PFSK-1 (cell line): ENCODE results near the gene NFKB1.

Experiments
- FOXP2 ChIP-seq: optimal IDR thresholded peaks from 2 replicates; pipeline ENCODE3; 2011; ENCODE audit warnings: borderline replicate concordance, control low read depth, inconsistent platforms; ENCODE audit not compliant: insufficient read depth; ENCODE audit errors: extremely low read length, extremely low read depth
- POLR2AphosphoS5 ChIP-seq: IDR thresholded peaks from 2 replicates; pipeline ENCODE4 v1.6.1; 2012; ENCODE audit warnings: low read depth, mild to moderate bottlenecking, control low read depth, low read length, moderate library complexity
- SIN3A ChIP-seq: IDR thresholded peaks from 2 replicates; pipeline ENCODE4 v1.6.1; 2012; ENCODE audit warnings: mild to moderate bottlenecking, low read length, moderate library complexity, borderline replicate concordance; ENCODE audit not compliant: insufficient read depth
- TAF1 ChIP-seq: IDR thresholded peaks from 2 replicates; pipeline ENCODE4 v1.6.1; 2012; ENCODE audit warnings: low read length, control low read depth, borderline replicate concordance; ENCODE audit not compliant: insufficient read depth
- TF ChIP-seq, protein P1 (sequence below), 2 experiments: IDR thresholded peaks; 2 replicates each; pipeline versions ENCODE4 v1.6.1 to v1.8.0; 2011 to 2012; ENCODE audit warnings: low read depth in 2 of 2, low read length in 2 of 2, control low read depth in 1 of 2, inconsistent platforms in 1 of 2, mild to moderate bottlenecking in 1 of 2, moderate library complexity in 1 of 2; ENCODE audit not compliant: insufficient read depth in 1 of 2

NFKB1 gene

DNA sequence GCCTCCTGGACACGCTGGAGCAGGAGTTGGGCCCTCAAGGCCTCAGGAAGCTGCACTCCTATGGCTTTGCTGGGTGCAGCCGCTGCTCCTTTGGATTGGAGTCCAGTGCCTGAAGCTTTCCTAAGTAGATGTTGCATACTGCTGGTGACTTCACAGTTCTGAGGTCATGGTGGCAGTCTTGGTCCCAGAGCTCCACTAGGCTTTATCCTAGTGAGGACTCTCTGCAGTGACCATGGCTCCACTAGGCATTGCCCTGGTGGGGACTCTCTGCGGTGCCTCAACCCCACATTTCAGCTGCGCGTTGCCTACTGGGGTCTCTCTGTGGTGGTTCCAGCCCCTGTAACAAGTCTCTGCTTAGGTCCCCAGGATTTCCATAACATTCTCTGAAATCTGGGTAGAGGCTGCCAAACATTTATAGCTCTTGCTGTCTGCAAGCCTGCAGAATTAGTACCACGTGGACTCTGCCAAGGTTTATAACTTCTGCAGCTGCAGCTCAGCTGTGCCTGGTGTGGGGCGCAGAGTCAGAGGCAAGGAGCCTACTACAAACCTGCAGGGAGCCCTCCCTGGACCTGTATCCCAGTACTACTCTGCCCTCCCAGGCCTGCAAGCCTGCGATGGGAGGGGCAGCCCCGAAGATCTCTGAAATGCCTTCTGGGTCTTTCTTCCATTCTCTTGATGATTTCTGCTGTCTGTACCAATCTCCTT, 46.0 kb upstream of the NFKB1 start:
- TF ChIP-seq TAF1 (no peak), POLR2AphosphoS5 (no peak), FOXP2 (no peak), SIN3A (no peak)
- TF ChIP-seq, protein P1, sequence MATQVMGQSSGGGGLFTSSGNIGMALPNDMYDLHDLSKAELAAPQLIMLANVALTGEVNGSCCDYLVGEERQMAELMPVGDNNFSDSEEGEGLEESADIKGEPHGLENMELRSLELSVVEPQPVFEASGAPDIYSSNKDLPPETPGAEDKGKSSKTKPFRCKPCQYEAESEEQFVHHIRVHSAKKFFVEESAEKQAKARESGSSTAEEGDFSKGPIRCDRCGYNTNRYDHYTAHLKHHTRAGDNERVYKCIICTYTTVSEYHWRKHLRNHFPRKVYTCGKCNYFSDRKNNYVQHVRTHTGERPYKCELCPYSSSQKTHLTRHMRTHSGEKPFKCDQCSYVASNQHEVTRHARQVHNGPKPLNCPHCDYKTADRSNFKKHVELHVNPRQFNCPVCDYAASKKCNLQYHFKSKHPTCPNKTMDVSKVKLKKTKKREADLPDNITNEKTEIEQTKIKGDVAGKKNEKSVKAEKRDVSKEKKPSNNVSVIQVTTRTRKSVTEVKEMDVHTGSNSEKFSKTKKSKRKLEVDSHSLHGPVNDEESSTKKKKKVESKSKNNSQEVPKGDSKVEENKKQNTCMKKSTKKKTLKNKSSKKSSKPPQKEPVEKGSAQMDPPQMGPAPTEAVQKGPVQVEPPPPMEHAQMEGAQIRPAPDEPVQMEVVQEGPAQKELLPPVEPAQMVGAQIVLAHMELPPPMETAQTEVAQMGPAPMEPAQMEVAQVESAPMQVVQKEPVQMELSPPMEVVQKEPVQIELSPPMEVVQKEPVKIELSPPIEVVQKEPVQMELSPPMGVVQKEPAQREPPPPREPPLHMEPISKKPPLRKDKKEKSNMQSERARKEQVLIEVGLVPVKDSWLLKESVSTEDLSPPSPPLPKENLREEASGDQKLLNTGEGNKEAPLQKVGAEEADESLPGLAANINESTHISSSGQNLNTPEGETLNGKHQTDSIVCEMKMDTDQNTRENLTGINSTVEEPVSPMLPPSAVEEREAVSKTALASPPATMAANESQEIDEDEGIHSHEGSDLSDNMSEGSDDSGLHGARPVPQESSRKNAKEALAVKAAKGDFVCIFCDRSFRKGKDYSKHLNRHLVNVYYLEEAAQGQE (IDR thresholded peaks at IDR 0.05; ENCODE audit: insufficient read depth in 1 of 2, low read depth in 2 of 2, low read length in 2 of 2), result no peak

DNA sequence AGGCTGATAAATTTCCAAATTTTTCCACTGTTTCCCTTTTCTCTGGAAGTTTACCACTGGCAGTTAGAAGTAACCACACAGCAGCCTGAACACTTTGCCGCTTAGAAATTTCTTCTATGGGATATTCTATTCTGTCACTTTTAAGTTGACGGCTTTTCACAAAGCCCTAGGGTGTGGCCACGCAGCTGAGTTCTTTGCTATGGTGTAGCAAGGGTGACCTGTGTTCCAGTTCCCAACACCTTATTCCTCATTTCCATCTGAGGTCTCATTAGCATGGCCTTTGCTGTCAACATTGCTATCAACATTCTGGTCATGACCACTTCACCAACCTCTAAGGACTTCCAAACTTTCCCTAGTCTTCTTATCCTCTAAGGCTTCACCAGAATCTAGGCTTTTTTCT, 45.4 kb upstream of the NFKB1 start:
- TF ChIP-seq POLR2AphosphoS5, result no peak
- no peak for TF ChIP-seq SIN3A
- TF ChIP-seq FOXP2, result no peak
- no peak for TF ChIP-seq TAF1
- TF ChIP-seq, protein P1 (IDR thresholded peaks at IDR 0.05; ENCODE audit: insufficient read depth in 1 of 2, low read depth in 2 of 2, low read length in 2 of 2), result no peak

DNA sequence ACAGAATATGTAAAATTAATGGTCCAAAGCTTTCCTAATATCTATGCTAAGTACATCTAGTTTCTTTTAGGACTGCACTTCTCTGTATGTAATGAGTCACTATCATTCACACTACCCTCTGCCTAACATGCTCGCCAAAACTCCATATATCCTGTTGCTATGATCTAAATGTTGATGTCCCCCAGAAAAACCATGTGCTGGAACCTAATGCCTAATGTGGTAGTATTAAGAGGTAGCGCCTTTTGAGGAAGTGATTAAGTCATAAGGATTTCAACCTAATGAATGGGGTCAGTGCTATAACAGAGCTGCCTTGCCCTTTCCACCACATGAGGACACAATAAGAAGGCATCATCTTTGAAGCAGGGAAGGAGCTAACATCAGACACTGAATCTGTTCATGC, 34.9 kb upstream of the NFKB1 start:
- TF ChIP-seq SIN3A, result no peak
- TF ChIP-seq, protein P1 (IDR thresholded peaks at IDR 0.05; ENCODE audit: insufficient read depth in 1 of 2, low read depth in 2 of 2, low read length in 2 of 2), result no peak
- TF ChIP-seq POLR2AphosphoS5, result no peak
- TF ChIP-seq FOXP2, result no peak
- no peak for TF ChIP-seq TAF1

DNA sequence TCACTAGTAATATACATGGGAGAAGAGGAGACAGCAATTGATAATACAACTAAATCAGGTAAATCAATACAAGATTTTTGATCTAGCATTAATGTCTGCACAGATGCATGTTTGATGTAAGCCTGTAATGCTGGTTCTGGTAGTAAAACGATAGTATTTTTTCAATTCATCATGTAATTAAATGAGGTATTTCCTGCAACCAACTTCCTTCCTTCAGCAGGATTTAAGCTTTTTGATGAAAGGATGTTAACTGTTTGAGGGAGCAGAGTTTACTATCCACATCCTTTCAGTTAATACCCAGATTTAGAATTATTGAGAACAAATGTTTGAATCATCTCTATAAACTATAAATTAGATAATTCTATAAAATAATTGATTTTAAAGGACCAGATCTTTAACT, 31.4 kb upstream of the NFKB1 start:
- no peak for TF ChIP-seq FOXP2
- no peak for TF ChIP-seq POLR2AphosphoS5
- no peak for TF ChIP-seq SIN3A
- no peak for TF ChIP-seq TAF1
- TF ChIP-seq, protein P1 (IDR thresholded peaks at IDR 0.05; ENCODE audit: insufficient read depth in 1 of 2, low read depth in 2 of 2, low read length in 2 of 2), result no peak
